Kidney (tissue), 14 donors: Measurements from ENCODE around the gene PWWP2A. TPM values are rescaled to one million over a fixed set of nuclear protein-coding genes. Genes with fewer than 3 reads are reported as not detected.

Source experiments
- DNase-seq, 5 donors: peaks; one replicate each; pipeline ENCODE4 v3.0.0-alpha.2; 2013 to 2020
- FAIRE-seq: peaks from 2 replicates; lab custom pipeline; 2012; peaks lifted over from hg19 to GRCh38; lab: Jason Lieb, UNC
- H3K27ac ChIP-seq, 2 donors: one replicate each; pipeline ENCODE4 v1.7.0; 2013; ENCODE audit warnings: low read depth in 2 of 2, low read length in 2 of 2, inconsistent platforms in 1 of 2
- H3K27me3 ChIP-seq: one replicate; pipeline ENCODE4 v1.7.1; 2013; ENCODE audit warnings: low read length, inconsistent platforms; ENCODE audit not compliant: control insufficient read depth, insufficient read depth
- H3K36me3 ChIP-seq, 3 donors: one replicate each; pipeline versions ENCODE4 v1.7.0 to v1.7.1; 2013; ENCODE audit warnings: low read length in 3 of 3, control low read depth in 1 of 3, inconsistent platforms in 1 of 3; ENCODE audit not compliant: insufficient read depth in 3 of 3, control insufficient read depth in 2 of 3
- H3K4me1 ChIP-seq, 3 donors: one replicate each; pipeline versions ENCODE4 v1.7.0 to v1.7.1; 2013; ENCODE audit warnings: low read length in 3 of 3, inconsistent platforms in 1 of 3, low read depth in 1 of 3; ENCODE audit not compliant: control insufficient read depth in 2 of 3, insufficient read depth in 2 of 3
- H3K4me3 ChIP-seq, 3 donors: one replicate each; pipeline versions ENCODE4 v1.7.0 to v1.8.1; 2013; ENCODE audit warnings: low read length in 3 of 3, control low read depth in 1 of 3, inconsistent platforms in 1 of 3
- H3K9ac ChIP-seq, 3 donors: one replicate each; pipeline versions ENCODE4 v1.7.0 to v1.7.1; 2013; ENCODE audit warnings: low read length in 3 of 3, control low read depth in 1 of 3, inconsistent platforms in 1 of 3
- H3K9me3 ChIP-seq, 3 donors: one replicate each; pipeline versions ENCODE4 v1.7.0 to v1.7.1; 2013; ENCODE audit warnings: low read length in 3 of 3, control low read depth in 1 of 3, inconsistent platforms in 1 of 3; ENCODE audit not compliant: control insufficient read depth in 2 of 3, insufficient read depth in 1 of 3
- CTCF ChIP-seq: IDR thresholded peaks from 3 replicates; pipeline ENCODE4 v1.5.1; 2012; ENCODE audit warnings: mild to moderate bottlenecking, moderate library complexity, borderline replicate concordance; ENCODE audit not compliant: insufficient read depth; ENCODE audit errors: extremely low read depth
- intact Hi-C: fragments of 100-400 bp; cut with DNase I; formaldehyde crosslinking; loops from one replicate; pipeline ENCODE4 v1.11.1; 2022
- polyA plus RNA-seq: library from polyadenylated mRNA; stranded (reverse); fragments of 350-450 nt; fragmentation: Illumina TruSeq; extraction: RNeasy Lipid Tissue Mini Kit (QIAGEN cat#74804); gene quantifications from one replicate; pipeline ENCODE4 v1.2.3, GENCODE V29; 2014; ENCODE audit warnings: low read depth, low replicate concordance; ENCODE audit not compliant: insufficient read depth
- total RNA-seq: library from RNA; stranded (reverse); fragmentation: NEBNext Ultra II Directional; extraction: Animal tissue kit (Norgen Biotek cat#: 25700); gene quantifications from one replicate; pipeline ENCODE4 v1.2.1, GENCODE V29; 2021
- donor health status: control.
- donor health status: control.
- donor health status: control.
- donor health status: control.
- donor health status: control.
- donor health status: DM: yes; HTN: yes; CAD: no.
- donor health status: Normal renal cell carcinoma (clear cell type).

PWWP2A gene
- total and polyA plus RNA-seq, 2 donors from 2014 or later, result 6.3 to 21.6 TPM

GRCh38 chr5:160064995-160065614 lies 54.1 kb downstream of the PWWP2A start:
- no peak for TF ChIP-seq CTCF
- FAIRE-seq, result no peak
- DNase-seq, result peak in 3 of 5 donors; percentile 21 to 64 (median 39)
- H3K27me3 ChIP-seq, result no peaks in the 10 kb centered on the region
- no peaks in the 10 kb centered on the region for H3K9me3 ChIP-seq
- intact Hi-C loops, result no loop called here
- no peak overlapping the region for H3K4me3 ChIP-seq
- peak overlapping the region in 1 of 2 donors; percentile 79 for H3K27ac ChIP-seq
- H3K36me3 ChIP-seq, result peaks cover 2 to 6% (median 4%) of the 10 kb centered on the region in 3 donors
- no peak overlapping the region for H3K9ac ChIP-seq
- H3K4me1 ChIP-seq, result peaks cover 0 to 13% (median 10%) of the 10 kb centered on the region in 3 donors

DNA sequence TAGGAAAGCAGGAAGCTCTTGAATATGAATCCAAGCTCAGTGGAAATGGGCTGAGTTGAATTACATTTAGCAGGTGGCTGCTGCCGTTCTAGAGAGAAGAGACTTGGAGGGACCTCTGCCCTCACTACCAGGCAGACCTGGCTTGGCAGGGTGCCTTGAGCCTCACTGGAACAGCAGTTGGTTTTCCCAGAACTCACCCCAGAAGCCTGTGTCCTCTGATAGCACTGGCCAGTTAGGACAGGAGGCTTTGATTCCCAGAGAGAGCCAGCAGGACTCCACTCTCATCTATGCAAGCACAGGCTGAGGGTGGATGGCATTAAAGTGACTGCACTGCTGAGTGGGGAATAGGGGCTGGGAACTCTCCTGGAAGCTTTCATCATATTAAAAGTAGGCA lies 54.8 kb downstream of the PWWP2A start:
- H3K27ac ChIP-seq, result peak overlapping the region in 1 of 2 donors; percentile 49
- no peak overlapping the region for H3K4me3 ChIP-seq
- FAIRE-seq (no peak), DNase-seq (no peak)
- TF ChIP-seq CTCF, result no peak
- H3K9me3 ChIP-seq, result no peaks in the 10 kb centered on the region
- H3K9ac ChIP-seq, result no peak overlapping the region
- peaks cover 0 to 13% (median 10%) of the 10 kb centered on the region in 3 donors for H3K4me1 ChIP-seq
- no peaks in the 10 kb centered on the region for H3K27me3 ChIP-seq
- peaks cover 2 to 7% (median 6%) of the 10 kb centered on the region in 3 donors for H3K36me3 ChIP-seq
- intact Hi-C loops, result no loop called here

- intact Hi-C loops, result no loop called here
- H3K9ac ChIP-seq, result no peak overlapping the region
- H3K27ac ChIP-seq, result no peak overlapping the region
- FAIRE-seq (no peak), DNase-seq (no peak)
- no peak overlapping the region for H3K4me3 ChIP-seq
- peaks cover 2 to 15% (median 5%) of the 10 kb centered on the region in 3 donors for H3K36me3 ChIP-seq
- TF ChIP-seq CTCF, result no peak
- no peaks in the 10 kb centered on the region for H3K27me3 ChIP-seq
- H3K9me3 ChIP-seq, result peaks cover 0 to 1% (median 0%) of the 10 kb centered on the region in 3 donors
- H3K4me1 ChIP-seq, result peaks cover 0 to 13% (median 10%) of the 10 kb centered on the region in 3 donors
These were observed 57.5 kb downstream of the PWWP2A start for GRCh38 chr5:160061770-160062169.

- FAIRE-seq, result no peak
- Histone ChIP-seq H3K9ac (no peak overlapping the region), H3K9me3 (peaks cover 0 to 1% (median 0%) of the 10 kb centered on the region in 3 donors), H3K27me3 (no peaks in the 10 kb centered on the region), H3K36me3 (peaks cover 0 to 28% (median 8%) of the 10 kb centered on the region in 3 donors), H3K4me3 (no peak overlapping the region), H3K4me1 (peaks cover 0 to 8% (median 4%) of the 10 kb centered on the region in 3 donors), H3K27ac (no peak overlapping the region)
- no peak for DNase-seq
- intact Hi-C loops, result no loop called here
- no peak for TF ChIP-seq CTCF
These were observed 59.2 kb downstream of the PWWP2A start for GRCh38 chr5:160060001-160060400.
